ENCODE results near the gene PDE9A.
"Not testable (repeated sequence)": the region's sequence is repeated elsewhere in the genome, so short reads cannot be mapped to it uniquely, and the experiment has no call there.

DNA sequence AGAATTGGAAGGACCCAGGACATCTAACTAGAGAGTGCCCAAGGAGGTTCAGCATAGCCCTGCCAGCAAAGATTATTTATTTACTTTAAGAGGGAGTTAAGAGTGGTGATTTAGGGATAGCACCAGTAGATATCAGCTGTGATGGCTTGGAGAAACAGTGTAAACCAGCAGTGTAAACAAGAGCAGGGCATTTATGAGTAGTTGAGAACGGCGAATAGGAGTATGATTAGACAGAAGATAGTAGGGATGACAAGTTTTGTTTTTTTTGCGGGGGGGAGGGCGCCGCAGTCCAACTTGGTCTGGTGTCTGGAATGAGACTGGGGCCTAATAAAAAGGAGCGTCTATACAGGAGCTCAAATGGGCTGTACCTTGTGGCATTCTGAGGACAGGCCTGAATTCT, 148.2 kb downstream of the PDE9A start:
- TF ChIP-seq, protein P1, sequence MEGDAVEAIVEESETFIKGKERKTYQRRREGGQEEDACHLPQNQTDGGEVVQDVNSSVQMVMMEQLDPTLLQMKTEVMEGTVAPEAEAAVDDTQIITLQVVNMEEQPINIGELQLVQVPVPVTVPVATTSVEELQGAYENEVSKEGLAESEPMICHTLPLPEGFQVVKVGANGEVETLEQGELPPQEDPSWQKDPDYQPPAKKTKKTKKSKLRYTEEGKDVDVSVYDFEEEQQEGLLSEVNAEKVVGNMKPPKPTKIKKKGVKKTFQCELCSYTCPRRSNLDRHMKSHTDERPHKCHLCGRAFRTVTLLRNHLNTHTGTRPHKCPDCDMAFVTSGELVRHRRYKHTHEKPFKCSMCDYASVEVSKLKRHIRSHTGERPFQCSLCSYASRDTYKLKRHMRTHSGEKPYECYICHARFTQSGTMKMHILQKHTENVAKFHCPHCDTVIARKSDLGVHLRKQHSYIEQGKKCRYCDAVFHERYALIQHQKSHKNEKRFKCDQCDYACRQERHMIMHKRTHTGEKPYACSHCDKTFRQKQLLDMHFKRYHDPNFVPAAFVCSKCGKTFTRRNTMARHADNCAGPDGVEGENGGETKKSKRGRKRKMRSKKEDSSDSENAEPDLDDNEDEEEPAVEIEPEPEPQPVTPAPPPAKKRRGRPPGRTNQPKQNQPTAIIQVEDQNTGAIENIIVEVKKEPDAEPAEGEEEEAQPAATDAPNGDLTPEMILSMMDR (IDR thresholded peaks at IDR 0.05), result not testable (repeated sequence)
- not testable (repeated sequence) for TF ChIP-seq EZH2 (IDR thresholded peaks at IDR 0.05; ENCODE audit: borderline replicate concordance, insufficient read depth, low read depth, low read length, poor library complexity, severe bottlenecking)
